A549 (cell line): ENCODE data around the gene SGSM2. TPM values are rescaled to one million over a fixed set of nuclear protein-coding genes. Genes with fewer than 3 reads are reported as not detected.
A peak's percentile ranks its signal among the peaks of the same experiment; 100 is the strongest.

ENCODE experiments used
- ATAC-seq, 2 experiments: fragments of 200-7000 bp in 1 of 2; fragments of >200 bp in 1 of 2; cut with Nextera tagmentation in 1 of 2; cut with Tn5 transposase in 1 of 2; 3 replicates each; pipeline versions ENCODE4 v1.8.0 to v1.9.1; 2018 to 2020; ENCODE audit warnings: mild to moderate bottlenecking in 1 of 2, moderate library complexity in 1 of 2
- CTCF ChIA-PET: fragments of 300-600 bp; sonication (Branson Sonifier 250); formaldehyde crosslinking; extraction: SDS; loops from one replicate; lab custom pipeline; 2021; ENCODE audit warnings: antibody characterized with exemption, inconsistent platforms; lab: Yijun Ruan, JAX
- POLR2A ChIA-PET: fragments of 350-600 bp; formaldehyde crosslinking; extraction: SDS; loops from one replicate; lab custom pipeline; 2021; ENCODE audit warnings: antibody characterized with exemption, inconsistent platforms; lab: Yijun Ruan, JAX
- DNase-seq, 2 experiments: peaks; one replicate each; pipeline versions ENCODE4 v3.0.0 to v3.0.0-alpha.2; 2011 to 2016; ENCODE audit warnings: low read depth in 1 of 2, low spot score in 1 of 2
- FAIRE-seq: peaks from 2 replicates; lab custom pipeline; 2011; peaks lifted over from hg19 to GRCh38; lab: Jason Lieb, UNC
- H3K27ac ChIP-seq, 2 experiments: fragments of >200 bp; sonication (Bioruptor Twin); formaldehyde crosslinking; 3 replicates each; pipeline ENCODE4 v1.5.1; 2016 to 2017
- H3K4me1 ChIP-seq: fragments of >200 bp; sonication (Bioruptor Twin); formaldehyde crosslinking; 3 replicates; pipeline ENCODE4 v1.6.1; 2016
- H3K4me2 ChIP-seq: fragments of >200 bp; sonication (Bioruptor Twin); formaldehyde crosslinking; 3 replicates; pipeline ENCODE4 v1.6.1; 2016
- H3K4me3 ChIP-seq: fragments of >200 bp; sonication (Bioruptor Twin); formaldehyde crosslinking; 3 replicates; pipeline ENCODE4 v1.5.1; 2016
- H3K9me3 ChIP-seq: fragments of >200 bp; sonication (Bioruptor Twin); formaldehyde crosslinking; 3 replicates; pipeline ENCODE4 v1.6.1; 2016
- BHLHE40 ChIP-seq: IDR thresholded peaks from 2 replicates; pipeline ENCODE4 v1.6.1; 2012; ENCODE audit warnings: low read depth, low read length, inconsistent platforms
- CEBPB ChIP-seq, 2 experiments: fragments of >200 bp in 1 of 2; sonication (Bioruptor Twin) in 1 of 2; formaldehyde crosslinking in 1 of 2; IDR thresholded peaks; 2 replicates each; pipeline ENCODE4 v1.6.1; 2012 to 2016
- CHD4 ChIP-seq: fragments of 200-600 bp; sonication (generic); IDR thresholded peaks from 2 replicates; pipeline ENCODE4 v1.6.1; 2016; ENCODE audit warnings: antibody characterized with exemption, mild to moderate bottlenecking, borderline replicate concordance
- FOSB ChIP-seq: fragments of 250-450 bp; sonication (Bioruptor Pico); IDR thresholded peaks from 2 replicates; pipeline ENCODE4 v1.5.0; 2020; ENCODE audit warnings: mild to moderate bottlenecking, moderate library complexity
- FOSL2 ChIP-seq, 2 experiments: fragments of 450-650 bp in 1 of 2; fragments of >200 bp in 1 of 2; sonication (Bioruptor Twin) in 1 of 2; formaldehyde crosslinking; IDR thresholded peaks; 2 replicates each; pipeline versions ENCODE4 v1.5.0 to v1.6.1; 2016 to 2020; ENCODE audit warnings: mild to moderate bottlenecking in 1 of 2, moderate library complexity in 1 of 2
- FOXS1 ChIP-seq: fragments of 250-450 bp; sonication (Bioruptor Pico); IDR thresholded peaks from 2 replicates; pipeline ENCODE4 v1.5.0; 2020; ENCODE audit warnings: mild to moderate bottlenecking, moderate library complexity
- GATA3 ChIP-seq: IDR thresholded peaks from 2 replicates; pipeline ENCODE4 v1.6.1; 2012; ENCODE audit warnings: borderline replicate concordance
- HDAC2 ChIP-seq: fragments of 200-600 bp; sonication (generic); IDR thresholded peaks from 2 replicates; pipeline ENCODE4 v1.6.1; 2016
- HEYL ChIP-seq: fragments of 250-450 bp; sonication (Bioruptor Pico); IDR thresholded peaks from 2 replicates; pipeline ENCODE4 v1.8.0; 2021; ENCODE audit warnings: mild to moderate bottlenecking, moderate library complexity
- HOXA7 ChIP-seq: fragments of 250-450 bp; sonication (Bioruptor Pico); IDR thresholded peaks from 2 replicates; pipeline ENCODE4 v1.5.0; 2020; ENCODE audit warnings: mild to moderate bottlenecking, moderate library complexity
- HOXB5 ChIP-seq: fragments of 250-450 bp; sonication (Bioruptor Pico); IDR thresholded peaks from 2 replicates; pipeline ENCODE4 v1.5.0; 2020; ENCODE audit warnings: mild to moderate bottlenecking, moderate library complexity
- JUNB ChIP-seq: fragments of >200 bp; sonication (Bioruptor Twin); formaldehyde crosslinking; IDR thresholded peaks from 2 replicates; pipeline ENCODE4 v1.6.1; 2016
- MAFK ChIP-seq: fragments of 450-650 bp; IDR thresholded peaks from 2 replicates; pipeline ENCODE4 v1.6.1; 2014; ENCODE audit not compliant: partially characterized antibody
- NFE2L2 ChIP-seq: fragments of 150-350 bp; conservative IDR thresholded peaks from 2 replicates; pipeline ENCODE4 v1.6.1; 2014; ENCODE audit warnings: low read length
- NPAS2 ChIP-seq: fragments of 250-450 bp; sonication (Bioruptor Pico); IDR thresholded peaks from 2 replicates; pipeline ENCODE4 v1.8.0; 2022; ENCODE audit warnings: mild to moderate bottlenecking, moderate library complexity, borderline replicate concordance
- PHF8 ChIP-seq: fragments of 200-600 bp; sonication (generic); IDR thresholded peaks from 2 replicates; pipeline ENCODE4 v1.6.1; 2016; ENCODE audit warnings: low read depth, mild to moderate bottlenecking, antibody characterized with exemption, moderate library complexity, borderline replicate concordance
- POLR2A ChIP-seq: IDR thresholded peaks from 2 replicates; pipeline ENCODE4 v1.6.1; 2012; ENCODE audit warnings: mild to moderate bottlenecking, low read length
- RARB ChIP-seq: fragments of 250-450 bp; sonication (Bioruptor Pico); IDR thresholded peaks from 2 replicates; pipeline ENCODE4 v1.8.0; 2021; ENCODE audit warnings: mild to moderate bottlenecking, moderate library complexity
- RCOR1 ChIP-seq: fragments of 150-350 bp; IDR thresholded peaks from 2 replicates; pipeline ENCODE4 v1.6.1; 2014; ENCODE audit warnings: antibody characterized with exemption, low read length, low read depth
- SMC3 ChIP-seq: fragments of >200 bp; sonication (Bioruptor Twin); formaldehyde crosslinking; IDR thresholded peaks from 3 replicates; pipeline ENCODE4 v1.6.1; 2018; ENCODE audit warnings: inconsistent platforms
- TFCP2L1 ChIP-seq: fragments of 250-450 bp; sonication (Bioruptor Pico); IDR thresholded peaks from 2 replicates; pipeline ENCODE4 v1.5.0; 2021; ENCODE audit warnings: mild to moderate bottlenecking
- TP53 ChIP-seq: fragments of 250-450 bp; sonication (Bioruptor Pico); IDR thresholded peaks from 2 replicates; pipeline ENCODE4 v1.5.0; 2021; ENCODE audit warnings: mild to moderate bottlenecking, moderate library complexity
- WGBS: methylation state at CpG from one replicate; pipeline ENCODE4 v1.1.6; 2017; ENCODE audit errors: missing lambda C conversion rate; 5-methylcytosine and 5-hydroxymethylcytosine counted together
- polyA plus RNA-seq, 4 experiments: library from polyadenylated mRNA; depleted of rRNA in 3 of 4; stranded (reverse); fragments of >200 nt; fragmentation: RNase III in 1 of 4; extraction: RNeasy Plus Mini Kit Qiagen cat#74134 plus additional on column Dnase treatment in 1 of 4; gene quantifications; 2 replicates in 3 of 4; 3 replicates in 1 of 4; pipeline ENCODE4 v1.2.3, GENCODE V29; 2011 to 2017
- TF ChIP-seq, protein P1 (sequence below): fragments of 250-450 bp; sonication (Bioruptor Pico); IDR thresholded peaks from 2 replicates; pipeline ENCODE4 v1.5.0; 2021; ENCODE audit warnings: mild to moderate bottlenecking, moderate library complexity, borderline replicate concordance
- TF ChIP-seq, protein P2 (sequence below): fragments of >200 bp; sonication (Bioruptor Twin); formaldehyde crosslinking; IDR thresholded peaks from 2 replicates; pipeline ENCODE4 v1.6.1; 2016
- TF ChIP-seq, protein P3 (sequence below): fragments of 150-350 bp; IDR thresholded peaks from 2 replicates; pipeline ENCODE4 v1.6.1; 2014; ENCODE audit warnings: low read depth, mild to moderate bottlenecking, low read length
- TF ChIP-seq, protein P4 (sequence below): IDR thresholded peaks from 2 replicates; pipeline ENCODE4 v1.6.1; 2012; ENCODE audit warnings: low read depth, borderline replicate concordance
- TF ChIP-seq, protein P5 (sequence below): IDR thresholded peaks from 2 replicates; pipeline ENCODE4 v1.6.1; 2012

Gene SGSM2
- polyA plus RNA-seq, 2 of the 4 experiments (the other 2 are of a cell fraction): 24.9 to 53.3 TPM

DNA sequence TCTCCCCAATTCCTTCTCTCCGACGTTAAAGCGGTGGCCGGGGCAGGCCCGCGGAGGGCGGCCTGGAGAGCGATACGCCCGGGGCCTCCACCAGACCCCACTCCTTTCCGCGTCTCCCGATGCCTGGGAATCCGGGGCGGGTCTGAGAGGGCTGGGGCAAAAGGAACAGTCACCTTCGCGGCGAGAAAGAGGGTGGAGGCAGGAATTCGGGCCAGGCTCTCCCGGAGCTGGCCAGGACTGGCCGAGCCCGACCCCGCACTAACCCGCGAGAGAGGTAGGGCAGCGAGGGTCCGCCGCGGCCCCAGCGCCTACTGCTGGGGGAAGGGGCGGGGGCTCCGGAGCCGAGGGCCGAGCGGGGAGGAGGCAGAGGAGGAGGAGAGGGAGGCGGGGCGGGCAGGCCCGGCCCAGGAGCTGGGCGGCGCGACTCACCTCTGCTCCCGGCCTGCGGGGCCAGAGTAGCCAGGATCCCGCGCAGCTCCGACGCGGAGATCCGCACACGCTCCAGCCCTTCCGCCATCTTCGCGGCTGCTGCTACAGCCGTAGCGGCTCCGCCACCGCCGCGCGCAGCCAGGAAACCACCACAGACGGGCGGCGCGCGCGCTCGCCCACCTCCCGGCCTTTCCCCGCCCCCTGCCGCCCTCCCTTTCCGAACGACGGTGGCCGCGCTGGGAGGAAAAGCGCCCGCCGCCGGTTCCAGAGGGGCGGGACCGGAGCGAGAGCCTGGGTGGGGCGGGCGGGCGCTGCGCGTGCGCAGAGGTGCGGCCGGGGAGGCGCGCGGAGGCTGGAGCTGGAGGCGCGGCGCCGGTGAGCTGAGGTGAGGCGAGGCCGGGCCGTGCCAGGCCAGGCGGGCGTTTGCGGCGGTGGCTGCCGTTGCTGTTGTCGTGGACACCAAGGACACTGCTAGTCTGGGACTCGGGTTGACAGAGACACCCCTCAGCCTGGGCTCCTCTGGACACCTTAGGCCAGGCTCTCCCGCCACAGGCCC is 33.8 kb upstream of the SGSM2 start, which contains the start of the genes SMG6 and SRR (continued):
- TF ChIP-seq, protein P1, sequence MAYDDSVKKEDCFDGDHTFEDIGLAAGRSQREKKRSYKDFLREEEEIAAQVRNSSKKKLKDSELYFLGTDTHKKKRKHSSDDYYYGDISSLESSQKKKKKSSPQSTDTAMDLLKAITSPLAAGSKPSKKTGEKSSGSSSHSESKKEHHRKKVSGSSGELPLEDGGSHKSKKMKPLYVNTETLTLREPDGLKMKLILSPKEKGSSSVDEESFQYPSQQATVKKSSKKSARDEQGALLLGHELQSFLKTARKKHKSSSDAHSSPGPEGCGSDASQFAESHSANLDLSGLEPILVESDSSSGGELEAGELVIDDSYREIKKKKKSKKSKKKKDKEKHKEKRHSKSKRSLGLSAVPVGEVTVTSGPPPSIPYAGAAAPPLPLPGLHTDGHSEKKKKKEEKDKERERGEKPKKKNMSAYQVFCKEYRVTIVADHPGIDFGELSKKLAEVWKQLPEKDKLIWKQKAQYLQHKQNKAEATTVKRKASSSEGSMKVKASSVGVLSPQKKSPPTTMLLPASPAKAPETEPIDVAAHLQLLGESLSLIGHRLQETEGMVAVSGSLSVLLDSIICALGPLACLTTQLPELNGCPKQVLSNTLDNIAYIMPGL (CRISPR knock-in tag): no peak
- no peak for TF ChIP-seq TP53 (CRISPR knock-in tag)
- TF ChIP-seq RARB: no peak
- TF ChIP-seq NFE2L2: no peak
- peak; percentile 68; the same call in 1 of the 2 replicates for TF ChIP-seq PHF8
- TF ChIP-seq FOSL2 (IDR thresholded peaks at IDR 0.05): no peak
- TF ChIP-seq FOSL2 (CRISPR knock-in tag; IDR thresholded peaks at IDR 0.05): no peak
- TF ChIP-seq BHLHE40: no peak
- no peak for TF ChIP-seq MAFK
- no peak for TF ChIP-seq FOXS1 (CRISPR knock-in tag)
- peak; percentile 86 for TF ChIP-seq POLR2A
- no peak for TF ChIP-seq HDAC2

DNA sequence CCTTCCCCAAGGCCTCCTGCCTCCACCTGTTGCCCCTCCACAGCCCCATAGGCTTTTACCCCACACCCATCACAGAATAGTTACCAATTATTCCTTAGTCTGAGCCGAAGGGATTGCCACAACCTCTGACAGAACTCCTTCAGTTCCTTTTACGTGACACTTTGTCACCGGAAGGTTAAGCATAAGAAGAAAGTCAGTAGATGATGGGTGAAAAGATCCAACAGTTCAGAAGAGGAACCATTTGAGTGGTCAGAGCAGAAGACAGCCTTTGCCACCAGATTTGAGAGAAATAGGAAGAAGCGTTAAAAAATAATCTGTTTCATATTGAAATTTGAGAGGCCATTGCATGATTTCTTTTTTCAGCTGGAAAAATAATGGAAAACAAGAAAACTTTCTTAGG is 32.4 kb upstream of the SGSM2 start:
- TF ChIP-seq, protein P2, sequence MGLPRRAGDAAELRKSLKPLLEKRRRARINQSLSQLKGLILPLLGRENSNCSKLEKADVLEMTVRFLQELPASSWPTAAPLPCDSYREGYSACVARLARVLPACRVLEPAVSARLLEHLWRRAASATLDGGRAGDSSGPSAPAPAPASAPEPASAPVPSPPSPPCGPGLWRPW: no peak
- TF ChIP-seq HEYL: no peak
- TF ChIP-seq NPAS2 (CRISPR knock-in tag): no peak
- TF ChIP-seq PHF8: no peak
- no peak for TF ChIP-seq GATA3
- no peak for TF ChIP-seq TFCP2L1 (CRISPR knock-in tag)
- no peak for TF ChIP-seq CEBPB (IDR thresholded peaks at IDR 0.05)
- no peak for TF ChIP-seq JUNB
- no peak for TF ChIP-seq HOXA7 (CRISPR knock-in tag)
- TF ChIP-seq, protein P3, sequence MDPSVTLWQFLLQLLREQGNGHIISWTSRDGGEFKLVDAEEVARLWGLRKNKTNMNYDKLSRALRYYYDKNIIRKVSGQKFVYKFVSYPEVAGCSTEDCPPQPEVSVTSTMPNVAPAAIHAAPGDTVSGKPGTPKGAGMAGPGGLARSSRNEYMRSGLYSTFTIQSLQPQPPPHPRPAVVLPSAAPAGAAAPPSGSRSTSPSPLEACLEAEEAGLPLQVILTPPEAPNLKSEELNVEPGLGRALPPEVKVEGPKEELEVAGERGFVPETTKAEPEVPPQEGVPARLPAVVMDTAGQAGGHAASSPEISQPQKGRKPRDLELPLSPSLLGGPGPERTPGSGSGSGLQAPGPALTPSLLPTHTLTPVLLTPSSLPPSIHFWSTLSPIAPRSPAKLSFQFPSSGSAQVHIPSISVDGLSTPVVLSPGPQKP: no peak
- no peak for TF ChIP-seq MAFK
- TF ChIP-seq RCOR1: no peak
- TF ChIP-seq HOXB5 (CRISPR knock-in tag): no peak
- no peak for TF ChIP-seq HDAC2
- TF ChIP-seq CHD4: no peak
- TF ChIP-seq, protein P4, sequence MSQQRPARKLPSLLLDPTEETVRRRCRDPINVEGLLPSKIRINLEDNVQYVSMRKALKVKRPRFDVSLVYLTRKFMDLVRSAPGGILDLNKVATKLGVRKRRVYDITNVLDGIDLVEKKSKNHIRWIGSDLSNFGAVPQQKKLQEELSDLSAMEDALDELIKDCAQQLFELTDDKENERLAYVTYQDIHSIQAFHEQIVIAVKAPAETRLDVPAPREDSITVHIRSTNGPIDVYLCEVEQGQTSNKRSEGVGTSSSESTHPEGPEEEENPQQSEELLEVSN: no peak
- TF ChIP-seq, protein P5, sequence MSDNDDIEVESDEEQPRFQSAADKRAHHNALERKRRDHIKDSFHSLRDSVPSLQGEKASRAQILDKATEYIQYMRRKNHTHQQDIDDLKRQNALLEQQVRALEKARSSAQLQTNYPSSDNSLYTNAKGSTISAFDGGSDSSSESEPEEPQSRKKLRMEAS: no peak
- TF ChIP-seq FOSB (CRISPR knock-in tag): no peak
- TF ChIP-seq SMC3: no peak
- TF ChIP-seq, all 56 proteins: peak for 0
- peak overlapping the region; percentile 70 for H3K4me2 ChIP-seq
- ChIA-PET POLR2A (interaction anchor here (1.2 to 2.6 kb wide), 3 partner anchors 10 to 32 kb away, joined by 3 to 37 read pairs (median 9); partner anchors contain the start of genes SGSM2 and TSR1), CTCF (interaction anchor here (0.6 to 3.0 kb wide), 11 partner anchors 10 to 500 kb away, joined by 3 to 15 read pairs (median 4); no protein-coding TSS in a partner anchor)
- H3K27ac ChIP-seq: peak overlapping the region in 1 of 2 experiments; percentile 97; a peak in 3 of 6 replicates
- H3K4me3 ChIP-seq: peak overlapping the region; percentile 75
- H3K9me3 ChIP-seq: no peaks in the 10 kb centered on the region
- no peak for FAIRE-seq
- ATAC-seq: no peak
- 89% methylated on average over 4 of the region's 4 CpGs for WGBS
- peaks cover 13% of the 10 kb centered on the region; the same call in 2 of the 3 replicates for H3K4me1 ChIP-seq
- no peak for DNase-seq
